Measurements from ENCODE around the gene CRYAA.
A peak's percentile ranks its signal among the peaks of the same experiment; 100 is the strongest.
"Not testable (repeated sequence)": the region's sequence is repeated elsewhere in the genome, so short reads cannot be mapped to it uniquely, and the experiment has no call there.

CRYAA gene, protein sequence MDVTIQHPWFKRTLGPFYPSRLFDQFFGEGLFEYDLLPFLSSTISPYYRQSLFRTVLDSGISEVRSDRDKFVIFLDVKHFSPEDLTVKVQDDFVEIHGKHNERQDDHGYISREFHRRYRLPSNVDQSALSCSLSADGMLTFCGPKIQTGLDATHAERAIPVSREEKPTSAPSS

DNA sequence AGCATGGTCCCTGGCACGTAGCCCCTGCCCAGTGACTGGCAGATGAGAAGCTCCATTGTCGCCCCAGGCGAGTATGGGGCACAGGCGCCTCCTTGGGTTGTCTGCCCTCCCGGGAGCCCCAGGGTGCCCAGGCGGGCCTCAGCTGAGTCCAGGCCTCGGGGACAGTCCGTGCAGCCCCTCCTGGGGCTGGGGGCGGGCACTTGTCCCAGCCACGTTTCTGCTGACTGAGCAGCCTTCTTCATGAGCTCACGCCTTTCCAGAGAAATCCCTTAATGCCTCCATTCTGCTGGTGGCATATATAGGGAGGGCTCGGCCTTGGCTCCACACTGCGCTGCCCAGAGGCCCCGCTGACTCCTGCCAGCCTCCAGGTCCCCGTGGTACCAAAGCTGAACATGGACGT lies at the start of gene CRYAA:
CRYAA (plus strand) TSS at position 301 of the 400 bp plus-strand sequence; CDS start at position 393, 92 bp downstream.
- not testable (repeated sequence) for DNase-seq

GRCh38 chr21:43130094-43130493 lies 38.7 kb upstream of the CRYAA start:
- DNase-seq, result not testable (repeated sequence)

GRCh38 chr21:43134520-43134919 lies 34.3 kb upstream of the CRYAA start:
- not testable (repeated sequence) for DNase-seq

DNA sequence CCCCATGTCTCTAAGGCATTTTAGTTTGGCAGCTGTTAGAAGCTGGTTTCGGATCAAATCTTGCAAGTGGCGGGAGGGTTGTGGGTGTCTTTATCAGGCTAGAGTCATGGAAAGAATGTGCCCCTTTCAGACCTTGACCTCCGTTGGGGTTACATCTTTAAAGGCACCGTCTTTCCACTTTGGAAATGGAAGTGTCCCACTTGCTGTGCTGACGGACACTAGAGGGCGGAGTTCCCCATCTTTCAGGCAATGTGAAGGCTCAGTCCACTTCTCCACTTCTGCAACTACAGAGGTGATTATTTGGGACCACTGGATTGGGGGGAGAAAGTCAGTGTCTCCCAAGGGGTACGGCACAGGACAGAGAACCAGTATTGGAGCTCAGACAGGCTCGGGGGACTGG lies 29.9 kb upstream of the CRYAA start:
- not testable (repeated sequence) for DNase-seq

DNA sequence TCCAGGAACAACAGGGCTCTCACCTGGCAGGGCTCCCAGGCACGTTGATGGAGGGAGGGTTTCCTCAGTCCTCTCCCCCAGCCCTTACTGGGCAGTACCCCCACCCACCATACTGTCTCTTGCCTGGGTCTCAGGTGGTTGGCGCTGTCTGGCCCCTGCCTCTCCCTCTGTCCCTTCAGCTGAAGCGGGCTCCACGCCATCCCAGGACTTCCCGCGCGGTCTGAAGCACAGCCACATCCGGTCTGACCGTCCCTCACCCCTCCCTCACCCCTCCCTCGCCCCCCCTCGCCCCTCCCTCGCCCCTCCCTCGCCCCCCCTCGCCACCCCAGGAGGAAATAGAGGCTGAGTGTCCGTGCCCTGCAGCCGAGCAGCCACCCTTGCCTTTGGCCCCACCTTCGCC lies 27.4 kb upstream of the CRYAA start:
- not testable (repeated sequence) for DNase-seq

- DNase-seq, result not testable (repeated sequence)
Measured at GRCh38 chr21:43146637-43147036, 22.2 kb upstream of the CRYAA start.

- DNase-seq, result not testable (repeated sequence)
Measured at GRCh38 chr21:43147999-43148398, 20.8 kb upstream of the CRYAA start.

DNA sequence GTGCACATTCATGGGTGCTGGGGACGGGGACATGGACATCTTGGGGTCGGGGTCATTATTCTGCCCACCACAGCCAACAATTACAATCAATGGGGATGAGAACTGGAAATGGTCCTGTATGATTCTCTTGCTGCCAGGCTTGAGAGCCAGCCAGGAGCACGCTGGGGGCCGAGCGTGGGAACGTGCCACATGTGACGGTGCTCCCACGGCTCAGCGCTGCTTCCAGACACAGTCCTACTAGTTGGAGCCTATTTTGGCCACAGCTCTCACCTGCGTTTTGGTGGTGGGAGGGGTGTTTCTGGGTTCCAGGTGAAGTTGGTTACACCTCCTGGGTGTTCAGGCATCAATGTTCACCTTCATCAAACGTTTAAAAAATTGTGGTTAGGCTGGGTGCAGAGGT lies 19.5 kb upstream of the CRYAA start:
- DNase-seq, result not testable (repeated sequence)

DNA sequence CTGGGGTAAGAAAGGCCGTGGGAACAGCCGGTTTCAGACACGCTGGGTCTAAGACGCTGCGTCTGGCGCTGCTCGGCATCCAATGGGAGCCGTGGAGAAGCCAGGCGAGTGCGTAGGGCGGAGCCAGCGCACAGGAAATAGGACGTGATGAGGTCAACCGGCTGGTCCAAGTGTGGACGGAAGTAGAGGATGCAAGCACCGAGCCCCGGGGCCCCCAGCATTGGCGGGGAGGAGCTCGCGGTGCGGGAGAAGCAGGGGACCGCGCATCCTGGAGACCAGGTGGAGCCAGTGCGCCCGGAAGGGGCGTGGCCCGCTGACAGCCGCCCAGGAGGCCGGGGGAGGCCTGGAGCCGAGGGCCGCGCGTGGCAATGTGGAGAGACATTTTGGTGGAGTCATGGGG lies 15.2 kb upstream of the CRYAA start:
- not testable (repeated sequence) for DNase-seq

- not testable (repeated sequence) for DNase-seq
Measured at GRCh38 chr21:43159279-43160175, 9.3 kb upstream of the CRYAA start.

DNA sequence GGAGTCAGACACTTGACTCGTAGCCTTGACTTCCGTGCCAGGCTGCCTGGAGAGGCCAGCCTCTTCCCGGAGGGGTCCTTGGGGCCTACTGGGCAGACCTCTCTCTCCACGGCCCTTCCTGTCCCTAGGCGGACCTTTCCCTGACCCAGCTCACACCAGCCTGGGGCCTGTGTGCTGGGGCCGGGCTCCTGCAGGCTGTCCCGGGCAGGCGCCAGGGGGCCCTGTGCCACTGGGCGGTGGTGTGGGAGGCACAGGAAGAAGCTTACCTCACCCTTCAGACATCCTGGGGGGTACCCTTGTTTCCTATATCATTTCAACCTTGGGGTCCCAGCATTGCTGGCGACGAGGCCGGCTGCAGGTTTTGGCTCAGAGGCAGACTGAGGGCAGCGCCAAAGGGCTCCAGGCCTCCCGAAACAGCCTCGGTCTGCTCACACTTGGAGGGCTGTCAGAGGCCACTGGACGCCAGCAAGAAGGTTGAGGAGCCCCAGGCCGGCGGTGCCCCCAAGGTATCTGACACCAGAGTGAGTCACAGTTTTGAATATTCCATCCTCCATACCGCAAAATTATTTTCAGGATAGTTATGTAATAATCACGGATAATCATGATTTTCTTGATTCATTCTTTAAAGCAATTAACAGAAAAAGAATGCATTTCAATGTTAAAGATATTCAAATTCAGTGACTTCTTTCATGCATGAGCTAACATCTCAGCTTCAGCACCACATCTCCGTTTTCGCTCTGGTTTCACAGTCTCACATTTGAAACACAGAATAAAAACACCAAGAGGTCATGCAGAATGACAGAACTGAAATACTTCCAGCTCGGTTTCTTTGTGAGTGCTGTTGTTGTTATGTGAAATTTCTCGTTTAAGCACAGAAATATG lies 6.7 kb upstream of the CRYAA start:
- not testable (repeated sequence) for DNase-seq

GRCh38 chr21:43162708-43163205 lies 6.1 kb upstream of the CRYAA start:
- not testable (repeated sequence) for DNase-seq

DNA sequence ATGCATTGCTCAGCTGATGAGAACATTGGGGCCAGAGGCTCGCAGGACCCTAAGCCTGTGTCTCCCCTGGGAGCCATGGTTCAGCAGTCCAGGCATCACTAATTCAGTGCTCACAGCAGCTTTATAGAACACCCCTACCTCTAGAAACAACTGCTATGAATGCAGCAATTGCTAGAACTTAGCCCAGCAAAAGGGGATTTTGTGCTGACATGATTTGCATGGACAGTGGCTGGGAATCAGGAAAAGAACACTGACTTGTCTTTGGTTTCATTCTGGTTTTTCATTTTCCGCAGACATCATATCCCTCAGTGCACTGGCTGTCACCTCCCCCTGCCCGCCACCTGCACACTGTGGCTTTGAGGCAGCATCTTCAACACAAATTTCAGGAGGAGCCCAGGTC lies 4.0 kb upstream of the CRYAA start:
- not testable (repeated sequence) for DNase-seq

DNA sequence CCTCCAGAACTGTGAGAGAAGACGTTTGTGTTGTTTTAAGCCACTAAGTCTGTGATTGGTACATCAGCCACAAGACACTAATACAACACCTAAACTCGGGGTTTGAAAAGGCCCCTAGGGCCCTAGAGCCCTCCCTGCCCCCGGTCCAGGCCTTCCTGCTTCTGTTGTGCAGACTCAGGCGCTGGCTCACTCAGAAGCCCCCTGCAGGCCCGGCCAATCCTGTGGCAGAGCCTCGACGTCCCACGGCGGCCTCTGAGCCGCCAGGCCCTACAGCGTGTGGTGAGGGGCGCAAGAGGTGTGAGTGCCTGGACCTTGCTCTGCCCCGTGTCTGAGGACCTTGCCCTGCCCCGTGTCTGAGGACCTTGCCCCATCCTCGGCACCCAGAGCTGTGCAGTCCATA lies 3.1 kb upstream of the CRYAA start:
- DNase-seq, result not testable (repeated sequence)

DNA sequence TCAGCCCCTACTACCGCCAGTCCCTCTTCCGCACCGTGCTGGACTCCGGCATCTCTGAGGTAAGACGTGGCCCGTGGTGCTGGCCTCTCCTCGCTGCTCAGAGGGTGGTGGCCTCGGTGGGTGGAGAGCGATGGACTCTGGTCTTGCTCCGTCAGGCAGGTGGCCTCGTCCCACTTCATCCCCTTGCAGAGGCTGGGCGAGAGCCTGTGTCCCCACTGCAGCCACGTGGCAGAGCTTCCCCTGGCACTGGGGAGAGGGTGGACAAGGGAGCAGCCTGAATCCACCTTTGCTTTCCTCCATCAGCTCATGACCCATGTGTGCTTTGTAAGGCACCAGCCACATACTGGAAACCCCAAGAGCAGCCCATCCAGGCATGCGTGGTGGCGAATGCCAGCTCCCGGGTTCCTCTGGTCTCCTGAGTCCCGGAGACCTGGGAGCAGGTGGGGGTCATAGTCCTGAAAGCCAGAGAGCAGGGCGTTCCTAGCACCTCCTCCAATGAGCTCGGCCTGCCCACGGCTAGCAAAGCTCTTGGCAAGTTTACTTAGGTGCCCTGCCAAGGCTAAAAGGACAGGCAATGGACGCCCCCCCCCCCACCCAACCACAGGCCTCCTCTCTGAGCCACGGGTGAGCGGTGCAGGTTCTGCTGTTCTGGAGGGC lies 550 bp downstream of the CRYAA start:
- DNase-seq, result not testable (repeated sequence)

- not testable (repeated sequence) for DNase-seq
Measured at GRCh38 chr21:43169891-43170290, 1.1 kb downstream of the CRYAA start.

DNA sequence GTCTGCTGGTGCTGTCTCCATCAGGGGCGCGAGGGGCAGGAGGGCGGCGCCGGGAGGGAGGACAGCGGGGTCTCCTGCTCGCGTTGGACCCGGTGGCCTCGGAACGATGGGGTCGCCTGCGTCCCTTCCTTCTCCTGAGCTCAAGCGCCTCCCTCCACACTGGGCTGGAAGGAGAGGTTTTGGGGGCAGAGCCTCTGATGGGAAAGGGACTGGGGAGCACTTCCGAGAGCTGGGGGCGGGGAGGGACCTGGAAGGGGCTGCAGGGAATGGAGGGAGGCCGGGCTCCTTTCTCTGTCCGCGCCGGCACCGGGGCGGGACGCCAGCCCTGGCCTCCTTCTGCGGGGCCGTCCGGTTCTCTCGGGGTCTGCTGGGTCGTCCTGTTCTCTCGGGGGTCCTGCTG lies 4.0 kb downstream of the CRYAA start:
- DNase-seq, result not testable (repeated sequence)

- peak; percentile 36 to 52 for DNase-seq
Measured at GRCh38 chr21:43173438-43173837, 4.6 kb downstream of the CRYAA start.

GRCh38 chr21:43173930-43174329 lies 5.1 kb downstream of the CRYAA start:
- not testable (repeated sequence) for DNase-seq

DNA sequence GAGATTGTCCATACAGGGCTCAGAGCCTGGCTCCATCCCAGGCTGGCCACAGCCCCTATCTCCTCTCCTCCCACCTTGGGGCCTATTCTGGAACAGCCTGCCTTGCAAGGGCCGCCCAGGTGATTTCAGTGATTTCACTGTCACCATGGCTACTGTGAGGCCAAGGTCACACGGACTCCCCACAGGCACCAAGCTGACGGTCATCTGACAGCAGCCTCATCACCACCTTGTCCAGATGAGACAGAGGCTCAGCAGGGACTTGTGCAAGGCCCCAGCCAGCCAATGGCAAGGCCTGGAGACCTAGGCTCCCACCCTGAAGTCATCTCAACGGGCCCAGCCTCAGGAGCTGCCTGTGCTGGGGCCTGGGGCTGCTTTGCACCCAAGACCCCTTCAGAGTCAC lies 6.2 kb downstream of the CRYAA start:
- not testable (repeated sequence) for DNase-seq

GRCh38 chr21:43176621-43177020 lies 7.8 kb downstream of the CRYAA start:
- DNase-seq, result not testable (repeated sequence)
